MCF 10A (cell line): ENCODE data around the gene SAMD13. TPM values are rescaled to one million over a fixed set of nuclear protein-coding genes. Genes with fewer than 3 reads are reported as not detected.

Source experiments
- BruUV-seq: library from RNA; stranded (reverse); fragments of 400-500 nt; replicated peaks from 2 replicates; lab custom pipeline; 2021; lab: Mats Ljungman, UMichigan
- CTCF ChIA-PET: fragments of 300-600 bp; sonication (Branson Sonifier 250); formaldehyde crosslinking; extraction: SDS; loops from one replicate; lab custom pipeline; 2021; ENCODE audit warnings: antibody characterized with exemption, inconsistent platforms; lab: Yijun Ruan, JAX
- POLR2A ChIA-PET: fragments of 300-600, 350-650 bp; sonication (Branson Sonifier 250); formaldehyde crosslinking; extraction: SDS; loops from one replicate; lab custom pipeline; 2020; ENCODE audit warnings: antibody characterized with exemption, inconsistent platforms; lab: Yijun Ruan, JAX
- DNase-seq: peaks from one replicate; pipeline ENCODE4 v3.0.0-alpha.2; 2018; ENCODE audit not compliant: unreplicated experiment
- H3K27ac Mint-ChIP-seq: one replicate; pipeline ENCODE4 v1.8.0; 2022; ENCODE audit warnings: mild to moderate bottlenecking, low read depth, mixed read lengths; ENCODE audit not compliant: unreplicated experiment
- H3K27me3 Mint-ChIP-seq: one replicate; pipeline ENCODE4 v1.8.0; 2022; ENCODE audit warnings: mixed read lengths; ENCODE audit not compliant: insufficient read depth, unreplicated experiment
- H3K36me3 Mint-ChIP-seq: one replicate; pipeline ENCODE4 v1.8.0; 2022; ENCODE audit warnings: mild to moderate bottlenecking, moderate library complexity, mixed read lengths; ENCODE audit not compliant: insufficient read depth, unreplicated experiment
- H3K4me1 Mint-ChIP-seq: one replicate; pipeline ENCODE4 v1.8.0; 2022; ENCODE audit warnings: mixed read lengths; ENCODE audit not compliant: insufficient read depth, unreplicated experiment
- H3K4me3 Mint-ChIP-seq: one replicate; pipeline ENCODE4 v1.8.0; 2022; ENCODE audit warnings: mild to moderate bottlenecking, moderate library complexity, mixed read lengths; ENCODE audit not compliant: unreplicated experiment
- H3K9me3 Mint-ChIP-seq: one replicate; pipeline ENCODE4 v1.8.0; 2022; ENCODE audit warnings: mixed read lengths; ENCODE audit not compliant: unreplicated experiment
- CTCF ChIP-seq: fragments of 200-600 bp; IDR thresholded peaks from one replicate; pipeline ENCODE4 v1.8.0; 2022; ENCODE audit warnings: antibody characterized with exemption, mild to moderate bottlenecking; ENCODE audit not compliant: unreplicated experiment
- intact Hi-C: fragments of 100-400 bp; cut with micrococcal nuclease; formaldehyde crosslinking; loops from 2 replicates; pipeline ENCODE4 v1.14.1; 2022
- total RNA-seq: library from RNA; stranded (reverse); gene quantifications from 2 replicates; pipeline ENCODE4 v1.2.3, GENCODE V29; 2022

The SAMD13 gene
- total RNA-seq, 1 experiment from 2014 or later: 1.3 TPM

- TF ChIP-seq CTCF: no peak
- Mint-ChIP-seq H3K4me1 (peaks cover 11% of the 10 kb centered on the region), H3K27me3 (no peaks in the 10 kb centered on the region), H3K36me3 (no peaks in the 10 kb centered on the region), H3K27ac (no peak overlapping the region), H3K4me3 (no peak overlapping the region), H3K9me3 (no peaks in the 10 kb centered on the region)
- POLR2A ChIA-PET: interaction anchor here (0.8 kb wide), 1 partner anchor 95 kb away, joined by 3 read pairs; no protein-coding TSS in a partner anchor
- intact Hi-C loops: no loop called here
- no TSS peak for BruUV-seq
- CTCF ChIA-PET: no interaction called here
- DNase-seq: no peak
Measured at GRCh38 chr1:84307398-84307797, 5.9 kb downstream of the SAMD13 start.

- peaks cover 3% of the 10 kb centered on the region for H3K9me3 Mint-ChIP-seq
- TF ChIP-seq CTCF: no peak
- DNase-seq: no peak
- CTCF ChIA-PET: interaction anchor here (0.9 kb wide), 1 partner anchor 39 kb away, joined by 3 read pairs; no protein-coding TSS in a partner anchor
- no TSS peak for BruUV-seq
- peaks cover 4% of the 10 kb centered on the region for H3K4me1 Mint-ChIP-seq
- H3K4me3 Mint-ChIP-seq: no peak overlapping the region
- POLR2A ChIA-PET: interaction anchor here (1.6 to 1.9 kb wide), 2 partner anchors 9 to 13 kb away, joined by 4 read pairs; partner anchors contain the start of gene SAMD13
- H3K27me3 Mint-ChIP-seq: no peaks in the 10 kb centered on the region
- no peak overlapping the region for H3K27ac Mint-ChIP-seq
- no peaks in the 10 kb centered on the region for H3K36me3 Mint-ChIP-seq
- intact Hi-C loops: no loop called here
Measured at GRCh38 chr1:84311296-84311695, 9.8 kb downstream of the SAMD13 start.

- Mint-ChIP-seq H3K27me3 (no peaks in the 10 kb centered on the region), H3K36me3 (no peaks in the 10 kb centered on the region), H3K27ac (no peak overlapping the region), H3K4me3 (no peak overlapping the region), H3K9me3 (peaks cover 15% of the 10 kb centered on the region), H3K4me1 (peaks cover 4% of the 10 kb centered on the region)
- no peak for DNase-seq
- CTCF ChIA-PET: no interaction called here
- intact Hi-C loops: no loop called here
- POLR2A ChIA-PET: no interaction called here
- no TSS peak for BruUV-seq
- TF ChIP-seq CTCF: no peak
Measured at GRCh38 chr1:84319662-84320061, 18.2 kb downstream of the SAMD13 start.

- Mint-ChIP-seq H3K36me3 (no peaks in the 10 kb centered on the region), H3K4me1 (no peaks in the 10 kb centered on the region), H3K4me3 (no peak overlapping the region), H3K27me3 (no peaks in the 10 kb centered on the region), H3K27ac (no peak overlapping the region), H3K9me3 (no peaks in the 10 kb centered on the region)
- TF ChIP-seq CTCF: no peak
- no peak for DNase-seq
- ChIA-PET CTCF (no interaction called here), POLR2A (interaction anchor here (0.6 kb wide), 1 partner anchor 176 kb away, joined by 3 read pairs; no protein-coding TSS in a partner anchor)
- intact Hi-C loops: no loop called here
- BruUV-seq: no TSS peak
Measured at GRCh38 chr1:84327830-84328229, 26.3 kb downstream of the SAMD13 start.
